GM12878 (cell line): ENCODE results near the gene ABCD3.
"Not testable (repeated sequence)": the region's sequence is repeated elsewhere in the genome, so short reads cannot be mapped to it uniquely, and the experiment has no call there.

Source experiments
- BMI1 ChIP-seq: fragments of 450-650 bp; IDR thresholded peaks from 2 replicates; pipeline ENCODE4 v1.6.1; 2016; ENCODE audit warnings: mild to moderate bottlenecking, moderate library complexity, borderline replicate concordance
- CTCF ChIP-seq, 3 experiments: IDR thresholded peaks in 2 of 3; conservative IDR thresholded peaks in 1 of 3; 2 replicates each; pipeline ENCODE4 v1.5.1; 2011; ENCODE audit warnings: low read depth in 3 of 3, low read length in 3 of 3, mild to moderate bottlenecking in 3 of 3, control low read depth in 2 of 3, moderate library complexity in 2 of 3, inconsistent platforms in 1 of 3, mixed read lengths in 1 of 3; ENCODE audit not compliant: control insufficient read depth in 2 of 3, insufficient read depth in 1 of 3; ENCODE audit errors: extremely low read depth in 1 of 3
- EZH2 ChIP-seq: IDR thresholded peaks from 2 replicates; pipeline ENCODE4 v1.6.1; 2012; ENCODE audit warnings: low read depth, mild to moderate bottlenecking, control low read depth, inconsistent platforms, low read length, borderline replicate concordance; ENCODE audit not compliant: control insufficient read depth
- MYB ChIP-seq: fragments of 150-350 bp; IDR thresholded peaks from 2 replicates; pipeline ENCODE4 v1.6.1; 2014; ENCODE audit warnings: mild to moderate bottlenecking, low read depth, low read length, borderline replicate concordance
- RELB ChIP-seq: fragments of 450-650 bp; IDR thresholded peaks from 2 replicates; pipeline ENCODE4 v1.6.1; 2017; ENCODE audit warnings: low read depth, mild to moderate bottlenecking, moderate library complexity
- SIN3A ChIP-seq: IDR thresholded peaks from 2 replicates; pipeline ENCODE4 v1.6.1; 2012; ENCODE audit warnings: low read depth, low read length, improper control_type of control experiment
- SP1 ChIP-seq: IDR thresholded peaks from one replicate; pipeline ENCODE4 v1.6.1; 2011; ENCODE audit warnings: low read depth, low read length
- TCF12 ChIP-seq: IDR thresholded peaks from 2 replicates; pipeline ENCODE4 v1.6.1; 2011; ENCODE audit warnings: low read depth, mild to moderate bottlenecking, low read length

- not testable (repeated sequence) for TF ChIP-seq CTCF (IDR thresholded peaks at IDR 0.05 in 2 of 3, conservative IDR thresholded peaks at IDR 0.05 in 1 of 3; ENCODE audit: control insufficient read depth in 2 of 3, extremely low read depth in 1 of 3, insufficient read depth in 1 of 3, low read depth in 3 of 3, low read length in 3 of 3); EZH2; SIN3A; BMI1; SP1; TCF12; RELB; MYB
These were observed 45.4 kb upstream of the ABCD3 start for GRCh38 chr1:94372771-94373170.
